Measurements from ENCODE around the gene LAPTM4A.

LAPTM4A gene

DNA sequence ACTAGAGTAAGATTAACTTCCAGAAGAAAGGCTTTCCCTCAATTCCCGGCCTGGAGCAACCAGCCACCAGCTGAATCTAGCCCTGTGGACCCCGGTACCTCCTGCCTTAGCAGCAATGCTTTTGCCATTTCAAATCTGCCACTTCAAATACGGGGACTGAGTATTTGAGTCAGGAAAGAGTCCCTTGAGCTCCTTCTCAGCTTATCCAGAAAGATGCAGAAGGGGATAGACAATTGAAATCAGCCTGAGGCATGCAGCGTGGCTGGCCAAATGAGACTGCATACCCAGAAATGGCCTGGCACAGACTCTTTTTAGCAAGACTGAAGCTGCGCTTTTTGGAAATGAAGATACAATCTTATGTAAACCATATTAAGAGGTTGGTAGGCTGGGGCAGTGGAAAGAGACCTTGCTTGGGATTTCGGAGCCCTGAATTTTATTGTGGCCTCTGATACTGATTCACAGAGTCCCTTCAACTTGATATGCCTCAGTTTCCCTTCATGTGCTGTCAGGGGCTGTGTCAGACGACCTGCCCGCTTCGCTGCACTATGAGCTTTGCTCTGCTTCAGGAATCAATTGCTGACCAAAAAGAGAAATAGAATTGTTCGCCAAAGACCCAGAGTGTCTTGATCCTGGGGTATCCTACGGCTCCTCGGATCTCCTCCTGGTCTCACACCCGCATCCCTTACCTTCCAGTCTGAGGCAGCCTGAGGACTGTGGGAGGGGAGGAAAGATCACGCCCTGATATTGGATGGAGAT, 40.0 kb downstream of the LAPTM4A start:
- no peak for DNase-seq (ENCODE audit: low read depth)
- H3K4me3 ChIP-seq (ENCODE audit: low read depth, low read length), result no peak overlapping the region
- TF ChIP-seq, protein P1, sequence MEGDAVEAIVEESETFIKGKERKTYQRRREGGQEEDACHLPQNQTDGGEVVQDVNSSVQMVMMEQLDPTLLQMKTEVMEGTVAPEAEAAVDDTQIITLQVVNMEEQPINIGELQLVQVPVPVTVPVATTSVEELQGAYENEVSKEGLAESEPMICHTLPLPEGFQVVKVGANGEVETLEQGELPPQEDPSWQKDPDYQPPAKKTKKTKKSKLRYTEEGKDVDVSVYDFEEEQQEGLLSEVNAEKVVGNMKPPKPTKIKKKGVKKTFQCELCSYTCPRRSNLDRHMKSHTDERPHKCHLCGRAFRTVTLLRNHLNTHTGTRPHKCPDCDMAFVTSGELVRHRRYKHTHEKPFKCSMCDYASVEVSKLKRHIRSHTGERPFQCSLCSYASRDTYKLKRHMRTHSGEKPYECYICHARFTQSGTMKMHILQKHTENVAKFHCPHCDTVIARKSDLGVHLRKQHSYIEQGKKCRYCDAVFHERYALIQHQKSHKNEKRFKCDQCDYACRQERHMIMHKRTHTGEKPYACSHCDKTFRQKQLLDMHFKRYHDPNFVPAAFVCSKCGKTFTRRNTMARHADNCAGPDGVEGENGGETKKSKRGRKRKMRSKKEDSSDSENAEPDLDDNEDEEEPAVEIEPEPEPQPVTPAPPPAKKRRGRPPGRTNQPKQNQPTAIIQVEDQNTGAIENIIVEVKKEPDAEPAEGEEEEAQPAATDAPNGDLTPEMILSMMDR (IDR thresholded peaks at IDR 0.05; ENCODE audit: insufficient read depth, low read depth, low read length, missing control alignments), result no peak

DNA sequence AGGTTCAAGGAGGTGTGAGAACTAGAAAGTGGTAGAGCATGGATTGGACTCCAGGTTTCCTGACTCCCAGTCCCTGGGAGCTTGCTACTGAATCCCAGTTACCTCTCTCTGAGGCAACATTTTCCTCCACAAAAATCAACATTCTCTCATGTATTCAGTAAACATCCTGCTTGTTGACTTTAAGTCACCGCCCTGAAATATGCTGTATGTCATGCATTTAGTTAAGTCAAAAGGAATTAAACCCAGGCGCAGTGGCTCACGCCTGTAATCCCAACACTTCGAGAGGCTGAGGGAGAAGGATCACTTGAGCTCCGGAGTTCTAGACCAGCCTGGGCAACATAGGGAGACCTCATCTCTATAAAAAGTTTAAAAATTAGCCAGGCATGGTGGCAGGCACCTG, 42.7 kb downstream of the LAPTM4A start:
- TF ChIP-seq, protein P1 (IDR thresholded peaks at IDR 0.05; ENCODE audit: insufficient read depth, low read depth, low read length, missing control alignments), result no peak
- no peak overlapping the region for H3K4me3 ChIP-seq (ENCODE audit: low read depth, low read length)
- no peak for DNase-seq (ENCODE audit: low read depth)

DNA sequence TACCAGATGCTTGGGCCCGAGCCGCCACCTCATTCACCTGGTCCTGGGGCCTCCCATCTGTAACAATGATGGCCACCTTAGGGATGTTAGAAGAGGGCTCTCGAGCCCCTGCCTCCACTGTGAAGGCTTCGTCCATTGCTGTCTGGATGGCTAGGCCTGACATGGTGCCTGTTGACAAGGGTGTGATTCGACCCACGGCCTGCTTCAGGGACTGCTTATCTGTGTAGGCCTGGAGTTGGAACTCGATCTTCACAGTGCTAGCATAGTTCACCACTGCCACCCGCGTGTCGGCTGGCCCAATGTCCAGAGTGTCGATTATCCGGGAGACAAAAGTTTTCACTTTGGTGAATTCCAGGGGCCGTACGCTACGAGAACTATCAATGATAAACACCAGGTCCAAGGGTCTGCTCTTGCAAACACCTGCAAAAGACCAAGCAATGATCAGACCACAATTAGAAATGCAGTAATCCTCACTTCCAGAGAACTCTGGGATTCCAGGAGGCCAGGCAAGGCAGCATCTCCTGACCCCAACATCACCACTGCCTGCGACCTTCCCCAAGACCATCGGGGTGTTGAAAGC, 45.4 kb downstream of the LAPTM4A start:
- no peak overlapping the region for H3K4me3 ChIP-seq (ENCODE audit: low read depth, low read length)
- TF ChIP-seq, protein P1 (IDR thresholded peaks at IDR 0.05; ENCODE audit: insufficient read depth, low read depth, low read length, missing control alignments), result no peak
- no peak for DNase-seq (ENCODE audit: low read depth)

DNA sequence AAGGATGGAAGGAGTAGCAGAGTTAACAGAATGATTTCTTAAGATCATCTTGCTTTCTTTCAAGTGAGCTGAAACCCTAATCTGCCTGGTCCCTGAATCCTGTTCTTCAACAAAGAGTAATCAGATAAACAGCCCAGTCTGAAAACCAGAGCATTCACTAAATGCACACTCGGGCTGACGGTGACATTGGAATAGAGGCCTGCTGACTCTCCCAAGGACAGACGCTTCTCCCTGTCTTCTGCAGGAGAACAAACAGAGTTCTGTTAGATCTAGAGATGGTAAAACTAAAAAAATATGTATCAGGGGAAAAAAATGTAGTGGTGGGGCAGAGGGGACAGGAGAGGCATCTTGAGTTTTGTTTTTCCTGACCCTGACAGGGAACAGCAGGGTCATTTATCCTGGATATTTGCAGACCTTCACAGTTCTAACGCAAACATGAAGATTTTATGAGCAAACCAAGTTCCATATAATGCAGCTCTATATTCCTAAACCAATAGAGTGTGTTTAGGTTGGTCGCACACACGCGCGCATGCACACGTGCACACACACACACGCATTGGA, 46.3 kb downstream of the LAPTM4A start:
- DNase-seq (ENCODE audit: low read depth), result no peak
- TF ChIP-seq, protein P1 (IDR thresholded peaks at IDR 0.05; ENCODE audit: insufficient read depth, low read depth, low read length, missing control alignments), result no peak
- no peak overlapping the region for H3K4me3 ChIP-seq (ENCODE audit: low read depth, low read length)

DNA sequence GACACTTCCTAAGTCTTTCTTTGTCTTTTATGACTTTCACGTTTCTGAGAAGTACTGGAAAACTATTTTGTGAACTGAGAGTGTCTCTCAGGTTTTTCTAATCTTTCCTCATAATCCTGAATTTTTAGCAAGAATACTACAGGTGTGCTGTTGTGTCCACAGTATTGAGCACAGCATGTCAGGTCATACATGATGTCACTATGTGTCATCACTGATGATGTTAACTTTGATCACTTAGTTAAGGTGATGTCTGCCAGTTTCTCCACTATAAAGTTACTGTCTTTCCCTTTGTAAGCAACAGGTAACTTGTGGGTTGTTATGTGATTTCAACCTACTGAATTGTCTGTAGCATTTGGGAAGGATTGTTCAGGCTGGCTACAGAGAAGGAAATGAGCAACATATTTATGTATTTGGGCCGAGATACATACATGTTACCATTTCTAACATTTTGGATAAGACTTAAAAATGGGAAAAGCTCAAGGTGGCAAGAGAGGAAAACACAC, 50.0 kb downstream of the LAPTM4A start:
- TF ChIP-seq, protein P1 (IDR thresholded peaks at IDR 0.05; ENCODE audit: insufficient read depth, low read depth, low read length, missing control alignments), result no peak
- H3K4me3 ChIP-seq (ENCODE audit: low read depth, low read length), result no peak overlapping the region
- no peak for DNase-seq (ENCODE audit: low read depth)

DNA sequence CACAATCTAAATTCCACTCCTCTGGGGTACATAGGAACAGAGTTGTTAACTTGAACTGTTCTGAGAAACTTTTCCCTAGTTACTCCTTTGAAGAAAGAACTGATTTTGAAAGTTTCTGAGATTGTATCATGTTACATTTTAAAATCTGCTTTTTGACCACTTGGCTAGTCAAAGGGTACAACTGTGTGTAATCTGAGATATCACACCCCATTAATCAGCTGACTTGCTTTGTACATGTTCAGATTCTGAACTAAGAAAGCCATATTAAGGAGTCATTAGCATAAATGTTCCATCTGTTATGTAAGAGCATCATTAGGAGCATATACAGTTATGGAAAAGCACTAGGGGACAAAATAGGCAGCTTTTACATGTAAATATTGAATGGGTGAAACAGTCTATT, 57.7 kb downstream of the LAPTM4A start:
- DNase-seq (ENCODE audit: low read depth), result no peak
- no peak overlapping the region for H3K4me3 ChIP-seq (ENCODE audit: low read depth, low read length)
- TF ChIP-seq, protein P1 (IDR thresholded peaks at IDR 0.05; ENCODE audit: insufficient read depth, low read depth, low read length, missing control alignments), result no peak

Measured in GM12865 (cell line).